H1 (cell line): ENCODE measurements around the gene MBD4. TPM values are rescaled to one million over a fixed set of nuclear protein-coding genes. Genes with fewer than 3 reads are reported as not detected.
A peak's percentile ranks its signal among the peaks of the same experiment; 100 is the strongest.

Experiments used
- ASH2L ChIP-seq: fragments of 200-600, 300-600 bp; sonication (generic); IDR thresholded peaks from one replicate; pipeline ENCODE4 v1.7.1; 2017; ENCODE audit warnings: low read length
- ATF2 ChIP-seq: IDR thresholded peaks from 2 replicates; pipeline ENCODE4 v1.6.1; 2012; ENCODE audit warnings: low read length, inconsistent platforms
- BRCA1 ChIP-seq: IDR thresholded peaks from 2 replicates; pipeline ENCODE4 v1.6.1; 2012; ENCODE audit warnings: low read depth, low read length, improper control_type of control experiment
- CTCF ChIP-seq, 3 experiments: IDR thresholded peaks; 1 replicate in 2 of 3; 2 replicates in 1 of 3; pipeline versions ENCODE4 v1.5.1 to v1.6.1; 2011; ENCODE audit warnings: low read length in 3 of 3, mild to moderate bottlenecking in 3 of 3, inconsistent platforms in 2 of 3, low read depth in 1 of 3, moderate library complexity in 1 of 3; ENCODE audit not compliant: insufficient read depth in 1 of 3; ENCODE audit errors: control extremely low read depth in 1 of 3
- E2F6 ChIP-seq: IDR thresholded peaks from 2 replicates; pipeline ENCODE4 v1.6.1; 2012; ENCODE audit warnings: inconsistent platforms
- GABPA ChIP-seq: IDR thresholded peaks from 2 replicates; pipeline ENCODE4 v1.6.1; 2011; ENCODE audit warnings: mild to moderate bottlenecking, low read length, moderate library complexity, borderline replicate concordance; ENCODE audit not compliant: insufficient read depth
- KDM1A ChIP-seq: fragments of 200-600, 300-600 bp; sonication (generic); IDR thresholded peaks from 2 replicates; pipeline ENCODE4 v1.7.1; 2016; ENCODE audit warnings: mild to moderate bottlenecking, low read length, borderline replicate concordance
- KDM4A ChIP-seq: IDR thresholded peaks from one replicate; pipeline ENCODE4 v1.7.1; 2012; ENCODE audit warnings: low read depth, mild to moderate bottlenecking, moderate library complexity, low read length, inconsistent platforms; ENCODE audit not compliant: severe bottlenecking
- MAX ChIP-seq: IDR thresholded peaks from 2 replicates; pipeline ENCODE4 v1.6.1; 2012; ENCODE audit warnings: inconsistent platforms
- SIN3A ChIP-seq, 2 experiments: IDR thresholded peaks in 1 of 2; conservative IDR thresholded peaks in 1 of 2; 2 replicates each; pipeline ENCODE4 v1.6.1; 2011 to 2012; ENCODE audit warnings: low read length in 2 of 2, improper control_type of control experiment in 1 of 2, low read depth in 1 of 2, mild to moderate bottlenecking in 1 of 2
- SIRT6 ChIP-seq: IDR thresholded peaks from one replicate; pipeline ENCODE4 v1.7.1; 2012; ENCODE audit warnings: low read length, inconsistent platforms
- SIX5 ChIP-seq: IDR thresholded peaks from 2 replicates; pipeline ENCODE4 v1.6.1; 2011; ENCODE audit warnings: mild to moderate bottlenecking, low read depth, low read length
- SP2 ChIP-seq: IDR thresholded peaks from 2 replicates; pipeline ENCODE4 v1.6.1; 2012; ENCODE audit warnings: mild to moderate bottlenecking, low read length, inconsistent platforms
- SRF ChIP-seq: IDR thresholded peaks from 2 replicates; pipeline ENCODE4 v1.6.1; 2011; ENCODE audit warnings: mild to moderate bottlenecking, low read depth, low read length, moderate library complexity
- TAF1 ChIP-seq: IDR thresholded peaks from 2 replicates; pipeline ENCODE4 v1.6.1; 2011; ENCODE audit warnings: mild to moderate bottlenecking, low read depth, low read length
- USF2 ChIP-seq: IDR thresholded peaks from 2 replicates; pipeline ENCODE4 v1.6.1; 2011; ENCODE audit warnings: low read length, improper control_type of control experiment
- polyA plus RNA-seq, 7 experiments: library from polyadenylated mRNA; depleted of rRNA in 3 of 7; stranded (reverse) in 5 of 7; unstranded in 2 of 7; fragments of >200 nt in 5 of 7; fragments of 200-250 nt in 2 of 7; gene quantifications; 1 replicate in 5 of 7; 2 replicates in 1 of 7; 4 replicates in 1 of 7; pipeline versions ENCODE4 v1.2.1 to v1.2.3, GENCODE V29; 2011 to 2013; ENCODE audit warnings: missing spikeins in 2 of 7, mixed read lengths in 2 of 7
- total RNA-seq: library from RNA; stranded (reverse); fragmentation: NEBNext Ultra II Directional; extraction: Animal tissue kit (Norgen Biotek cat#: 25700); gene quantifications from 2 replicates; pipeline ENCODE4 v1.2.1, GENCODE V29; 2021

MBD4 gene
- total and polyA plus RNA-seq, 2 of the 8 experiments (the other 6 are each of a cell fraction or from before 2014, with no cell fraction given): 11.2 to 35.8 TPM

GRCh38 chr3:129399145-129399894 is 40.4 kb downstream of the MBD4 start (continued):
- TF ChIP-seq ATF2 (no peak), BRCA1 (no peak), ASH2L (peak; percentile 73), KDM1A (peak; percentile 11; the same call in 1 of the 2 replicates), E2F6 (no peak), MAX (peak; percentile 10; the same call in 1 of the 2 replicates), CTCF (IDR thresholded peaks at IDR 0.05; ENCODE audit: control extremely low read depth in 1 of 3, insufficient read depth in 1 of 3, low read depth in 1 of 3, low read length in 3 of 3) (peak; percentile 58 to 85 (median 65)), TAF1 (peak; percentile 28; the same call in 1 of the 2 replicates), GABPA (peak; percentile 90), SRF (0 out of 2 replicates have a peak, but pooled peaks have one; percentile 18), SP2 (no peak), SIRT6 (no peak), SIN3A (conservative IDR thresholded peaks at IDR 0.05 in 1 of 2, IDR thresholded peaks at IDR 0.05 in 1 of 2; ENCODE audit: low read depth in 1 of 2, low read length in 2 of 2) (peak; percentile 58 to 72; a peak in 2 of 4 replicates), KDM4A (peak; percentile 48), SIX5 (peak; percentile 52), USF2 (no peak)
